ENCODE data around the gene DENND6B. TPM values are rescaled to one million over a fixed set of nuclear protein-coding genes. Genes with fewer than 3 reads are reported as not detected.

DENND6B gene
- total and polyA plus RNA-seq, 2 donors (not counting 1 experiment from before 2014, with no cell fraction given), result 2.8 to 10.3 TPM

- Histone ChIP-seq H3K9me3 (ENCODE audit: control extremely low read depth in 1 of 3, control insufficient read depth in 2 of 3, insufficient read depth in 1 of 3, low read length in 2 of 3) (peaks cover 0 to 7% (median 0%) of the 10 kb centered on the region in 3 donors), H3K4me2 (replicated peaks; ENCODE audit: low read depth, low read length, poor library complexity, severe bottlenecking) (peak overlapping the region; percentile 95), H3K27ac (ENCODE audit: low read length in 2 of 2) (no peak overlapping the region), H3K9ac (ENCODE audit: low read length) (peak overlapping the region; percentile 19), H3K36me3 (replicated peaks in 1 of 2; ENCODE audit: control extremely low read depth in 1 of 2, control insufficient read depth in 1 of 2, extremely low read depth in 1 of 2, insufficient read depth in 2 of 2, low read length in 1 of 2) (no peaks in the 10 kb centered on the region), H3K27me3 (replicated peaks in 1 of 4; ENCODE audit: control extremely low read depth in 1 of 4, control insufficient read depth in 3 of 4, insufficient read depth in 4 of 4, low read length in 3 of 4) (peaks cover 0 to 28% (median 7%) of the 10 kb centered on the region in 4 experiments), H3K4me3 (ENCODE audit: control extremely low read depth in 1 of 5, extremely low read depth in 1 of 5, insufficient read depth in 1 of 5, low read depth in 2 of 5, low read length in 4 of 5) (no peak overlapping the region), H2AFZ (ENCODE audit: insufficient read depth, low read depth, low read length, poor library complexity, severe bottlenecking) (no peak overlapping the region), H3K4me1 (ENCODE audit: control insufficient read depth in 2 of 2, insufficient read depth in 2 of 2, low read length in 2 of 2) (peaks cover 81 to 87% of the 10 kb centered on the region in 2 donors), H3K79me2 (ENCODE audit: control insufficient read depth, insufficient read depth, low read length) (no peaks in the 10 kb centered on the region), H4K20me1 (ENCODE audit: control insufficient read depth, insufficient read depth, low read length, poor library complexity, severe bottlenecking) (no peaks in the 10 kb centered on the region)
- ChIA-PET POLR2A (interaction anchor here (1.0 to 7.5 kb wide), 4 partner anchors 9 to 316 kb away, joined by 3 to 61 read pairs (median 30); no protein-coding TSS in a partner anchor), CTCF (interaction anchor here (1.2 to 3.1 kb wide), 5 partner anchors 9 to 29 kb away, joined by 3 to 19 read pairs (median 8); partner anchors contain the start of gene DENND6B)
- 86% methylated on average over 12 of the region's 14 CpGs for WGBS (ENCODE audit: insufficient coverage)
- Mint-ChIP-seq H3K9me3 (ENCODE audit: insufficient read depth) (no peaks in the 10 kb centered on the region), H3K4me1 (peaks cover 58% of the 10 kb centered on the region), H3K27me3 (peaks cover 5% of the 10 kb centered on the region), H3K4me3 (peak overlapping the region; percentile 84), H3K27ac (peak overlapping the region; percentile 84)
- intact Hi-C loops (cut with micrococcal nuclease), result no loop called here
- ATAC-seq (ENCODE audit: low read depth) (no peak), DNase-seq (no peak)
- TF ChIP-seq CTCF (IDR thresholded peaks at IDR 0.05), result no peak
- no peak for TF ChIP-seq EZH2 (IDR thresholded peaks at IDR 0.05; ENCODE audit: borderline replicate concordance, insufficient read depth, low read depth, low read length, poor library complexity, severe bottlenecking)
Observed at GRCh38 chr22:50305393-50305922, 21.4 kb downstream of the DENND6B start.
